ENCODE data around the gene TMPO. TPM values are rescaled to one million over a fixed set of nuclear protein-coding genes. Genes with fewer than 3 reads are reported as not detected.
A peak's percentile ranks its signal among the peaks of the same experiment; 100 is the strongest.

TMPO gene
- total and polyA plus RNA-seq, 4 donors, result 10.9 to 175 (median 43.9) TPM

- Histone ChIP-seq H3K4me1 (ENCODE audit: control insufficient read depth in 4 of 4, insufficient read depth in 4 of 4, low read length in 3 of 4) (peaks cover 2 to 28% (median 12%) of the 10 kb centered on the region in 4 donors), H3K36me3 (ENCODE audit: control insufficient read depth in 4 of 4, insufficient read depth in 3 of 4, low read depth in 1 of 4, low read length in 3 of 4) (no peaks in the 10 kb centered on the region), H3K4me3 (ENCODE audit: low read depth in 1 of 3, low read length in 3 of 3) (peak overlapping the region; percentile 76 to 81 (median 77)), H3K27ac (ENCODE audit: low read depth in 1 of 2, low read length in 2 of 2) (peak overlapping the region; percentile 95 to 96), H3K9me3 (ENCODE audit: control insufficient read depth in 4 of 4, low read length in 3 of 4) (no peaks in the 10 kb centered on the region), H3K9ac (ENCODE audit: low read depth in 1 of 2, low read length in 2 of 2) (peak overlapping the region; percentile 73 to 95), H3K27me3 (ENCODE audit: control insufficient read depth in 4 of 4, insufficient read depth in 4 of 4, low read length in 3 of 4) (no peaks in the 10 kb centered on the region)
- DNase-seq (ENCODE audit: low spot score), result peak; percentile 97
- whole genome bisulfite sequencing, result under 1% methylated on average over 43 of the region's 43 CpGs
- TF ChIP-seq FOXA2 (IDR thresholded peaks at IDR 0.05) (no peak), NR2F2 (IDR thresholded peaks at IDR 0.05) (peak; percentile 94), JUND (IDR thresholded peaks at IDR 0.05) (peak; percentile 14 to 35), HNF4G (IDR thresholded peaks at IDR 0.05) (peak; percentile 28), SP1 (IDR thresholded peaks at IDR 0.05) (peak; percentile 78), FOXA1 (IDR thresholded peaks at IDR 0.05) (no peak), HNF4A (conservative IDR thresholded peaks at IDR 0.05) (peak; percentile 6 to 40), RXRA (IDR thresholded peaks at IDR 0.05) (peak; percentile 90 to 95), YY1 (IDR thresholded peaks at IDR 0.05) (peak; percentile 99), GABPA (IDR thresholded peaks at IDR 0.05 in 1 of 2, conservative IDR thresholded peaks at IDR 0.05 in 1 of 2) (peak; percentile 45 to 70), ZBTB33 (IDR thresholded peaks at IDR 0.05) (peak; percentile 74), RAD21 (IDR thresholded peaks at IDR 0.05) (peak in 1 of 2 donors; percentile 11), EGR1 (IDR thresholded peaks at IDR 0.05; ENCODE audit: low read depth in 2 of 2) (peak in 1 of 2 donors; percentile 50), TAF1 (conservative IDR thresholded peaks at IDR 0.05) (peak; percentile 60)
- TF ChIP-seq, protein P1, sequence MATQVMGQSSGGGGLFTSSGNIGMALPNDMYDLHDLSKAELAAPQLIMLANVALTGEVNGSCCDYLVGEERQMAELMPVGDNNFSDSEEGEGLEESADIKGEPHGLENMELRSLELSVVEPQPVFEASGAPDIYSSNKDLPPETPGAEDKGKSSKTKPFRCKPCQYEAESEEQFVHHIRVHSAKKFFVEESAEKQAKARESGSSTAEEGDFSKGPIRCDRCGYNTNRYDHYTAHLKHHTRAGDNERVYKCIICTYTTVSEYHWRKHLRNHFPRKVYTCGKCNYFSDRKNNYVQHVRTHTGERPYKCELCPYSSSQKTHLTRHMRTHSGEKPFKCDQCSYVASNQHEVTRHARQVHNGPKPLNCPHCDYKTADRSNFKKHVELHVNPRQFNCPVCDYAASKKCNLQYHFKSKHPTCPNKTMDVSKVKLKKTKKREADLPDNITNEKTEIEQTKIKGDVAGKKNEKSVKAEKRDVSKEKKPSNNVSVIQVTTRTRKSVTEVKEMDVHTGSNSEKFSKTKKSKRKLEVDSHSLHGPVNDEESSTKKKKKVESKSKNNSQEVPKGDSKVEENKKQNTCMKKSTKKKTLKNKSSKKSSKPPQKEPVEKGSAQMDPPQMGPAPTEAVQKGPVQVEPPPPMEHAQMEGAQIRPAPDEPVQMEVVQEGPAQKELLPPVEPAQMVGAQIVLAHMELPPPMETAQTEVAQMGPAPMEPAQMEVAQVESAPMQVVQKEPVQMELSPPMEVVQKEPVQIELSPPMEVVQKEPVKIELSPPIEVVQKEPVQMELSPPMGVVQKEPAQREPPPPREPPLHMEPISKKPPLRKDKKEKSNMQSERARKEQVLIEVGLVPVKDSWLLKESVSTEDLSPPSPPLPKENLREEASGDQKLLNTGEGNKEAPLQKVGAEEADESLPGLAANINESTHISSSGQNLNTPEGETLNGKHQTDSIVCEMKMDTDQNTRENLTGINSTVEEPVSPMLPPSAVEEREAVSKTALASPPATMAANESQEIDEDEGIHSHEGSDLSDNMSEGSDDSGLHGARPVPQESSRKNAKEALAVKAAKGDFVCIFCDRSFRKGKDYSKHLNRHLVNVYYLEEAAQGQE (IDR thresholded peaks at IDR 0.05), result peak; percentile 52
- TF ChIP-seq, protein P2, sequence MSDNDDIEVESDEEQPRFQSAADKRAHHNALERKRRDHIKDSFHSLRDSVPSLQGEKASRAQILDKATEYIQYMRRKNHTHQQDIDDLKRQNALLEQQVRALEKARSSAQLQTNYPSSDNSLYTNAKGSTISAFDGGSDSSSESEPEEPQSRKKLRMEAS (IDR thresholded peaks at IDR 0.05), result peak; percentile 67
- TF ChIP-seq, protein P3, sequence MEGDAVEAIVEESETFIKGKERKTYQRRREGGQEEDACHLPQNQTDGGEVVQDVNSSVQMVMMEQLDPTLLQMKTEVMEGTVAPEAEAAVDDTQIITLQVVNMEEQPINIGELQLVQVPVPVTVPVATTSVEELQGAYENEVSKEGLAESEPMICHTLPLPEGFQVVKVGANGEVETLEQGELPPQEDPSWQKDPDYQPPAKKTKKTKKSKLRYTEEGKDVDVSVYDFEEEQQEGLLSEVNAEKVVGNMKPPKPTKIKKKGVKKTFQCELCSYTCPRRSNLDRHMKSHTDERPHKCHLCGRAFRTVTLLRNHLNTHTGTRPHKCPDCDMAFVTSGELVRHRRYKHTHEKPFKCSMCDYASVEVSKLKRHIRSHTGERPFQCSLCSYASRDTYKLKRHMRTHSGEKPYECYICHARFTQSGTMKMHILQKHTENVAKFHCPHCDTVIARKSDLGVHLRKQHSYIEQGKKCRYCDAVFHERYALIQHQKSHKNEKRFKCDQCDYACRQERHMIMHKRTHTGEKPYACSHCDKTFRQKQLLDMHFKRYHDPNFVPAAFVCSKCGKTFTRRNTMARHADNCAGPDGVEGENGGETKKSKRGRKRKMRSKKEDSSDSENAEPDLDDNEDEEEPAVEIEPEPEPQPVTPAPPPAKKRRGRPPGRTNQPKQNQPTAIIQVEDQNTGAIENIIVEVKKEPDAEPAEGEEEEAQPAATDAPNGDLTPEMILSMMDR (IDR thresholded peaks at IDR 0.05; ENCODE audit: low read depth, low read length, missing input control), result no peak
- TF ChIP-seq, protein P4, sequence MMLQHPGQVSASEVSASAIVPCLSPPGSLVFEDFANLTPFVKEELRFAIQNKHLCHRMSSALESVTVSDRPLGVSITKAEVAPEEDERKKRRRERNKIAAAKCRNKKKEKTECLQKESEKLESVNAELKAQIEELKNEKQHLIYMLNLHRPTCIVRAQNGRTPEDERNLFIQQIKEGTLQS (IDR thresholded peaks at IDR 0.05), result peak; percentile 99
These were observed 11.6 kb upstream of the TMPO start for GRCh38 chr12:98503592-98504367.
